NCI-H446 treated with DMSO at 0.1 percent for 48 hours (cell line): ENCODE measurements around the gene SNX32.
A peak's percentile ranks its signal among the peaks of the same experiment; 100 is the strongest.
"Not testable (repeated sequence)": the region's sequence is repeated elsewhere in the genome, so short reads cannot be mapped to it uniquely, and the experiment has no call there.

ENCODE experiments used
- DNase-seq: peaks from one replicate; lab custom pipeline; 2025; lab: John Stamatoyannopoulos, UW

SNX32 gene

GRCh38 chr11:65886826-65887722 is 53.3 kb downstream of the SNX32 start:
- no peak for DNase-seq

GRCh38 chr11:65887723-65888162 is 54.0 kb downstream of the SNX32 start:
- DNase-seq, result no peak

GRCh38 chr11:65888163-65888814 is 54.5 kb downstream of the SNX32 start, which contains the start of gene FIBP:
TSS of gene FIBP (minus strand) at chr11:65888471. CDS start at chr11:65888418, 53 bp downstream.
- peak; percentile 91 for DNase-seq

- peak; percentile 92 for DNase-seq
These were observed 56.8 kb downstream of the SNX32 start, which contains the start of gene CCDC85B for GRCh38 chr11:65890324-65891218. TSS of gene CCDC85B (plus strand) at chr11:65890673. CDS start at chr11:65890784, 111 bp downstream.

GRCh38 chr11:65891219-65892136 is 57.7 kb downstream of the SNX32 start:
- no peak for DNase-seq

GRCh38 chr11:65892137-65892540 is 58.4 kb downstream of the SNX32 start:
- not testable (repeated sequence) for DNase-seq

- DNase-seq, result no peak
These were observed 59.0 kb downstream of the SNX32 start for GRCh38 chr11:65892661-65893317.

GRCh38 chr11:65894034-65894591 is 60.4 kb downstream of the SNX32 start:
- no peak for DNase-seq

- DNase-seq, result no peak
These were observed 61.8 kb downstream of the SNX32 start for GRCh38 chr11:65895482-65895981.

GRCh38 chr11:65896034-65896999 is 62.6 kb downstream of the SNX32 start:
- no peak for DNase-seq

GRCh38 chr11:65897020-65897471 is 63.3 kb downstream of the SNX32 start:
- no peak for DNase-seq

GRCh38 chr11:65898656-65899355 is 65.0 kb downstream of the SNX32 start:
- no peak for DNase-seq

GRCh38 chr11:65899356-65900124 is 65.8 kb downstream of the SNX32 start:
- DNase-seq, result no peak

GRCh38 chr11:65900125-65900898 is 66.5 kb downstream of the SNX32 start, which contains the start of gene FOSL1:
TSS of gene FOSL1 (minus strand) at chr11:65900388. CDS start at chr11:65900339, 49 bp downstream.
- DNase-seq, result no peak

- DNase-seq, result no peak
These were observed 67.1 kb downstream of the SNX32 start for GRCh38 chr11:65900899-65901180.

GRCh38 chr11:65903068-65903481 is 69.3 kb downstream of the SNX32 start:
- no peak for DNase-seq
